ENCODE measurements around the gene COQ8A. TPM values are rescaled to one million over a fixed set of nuclear protein-coding genes. Genes with fewer than 3 reads are reported as not detected.

COQ8A gene
- polyA plus RNA-seq, 1 of the 3 experiments (the other 2 are of a cell fraction): 11.8 TPM

GRCh38 chr1:226964611-226965486 is 24.8 kb downstream of the COQ8A start:
- H3K27ac ChIP-seq (ENCODE audit: low read depth in 2 of 2, low read length in 1 of 2): no peak overlapping the region
- no peaks in the 10 kb centered on the region for H3K27me3 ChIP-seq (ENCODE audit: insufficient read depth)
- no peak overlapping the region for H3K4me2 ChIP-seq
- H3F3A ChIP-seq (replicated peaks; ENCODE audit: insufficient read depth): no peaks in the 10 kb centered on the region
- ChIA-PET CTCF (interaction anchor here (0.6 to 1.2 kb wide), 2 partner anchors 124 to 516 kb away, joined by 3 to 5 read pairs; no protein-coding TSS in a partner anchor), POLR2A (no interaction called here)
- H3K79me2 ChIP-seq (ENCODE audit: insufficient read depth): no peaks in the 10 kb centered on the region
- TF ChIP-seq FOSL2 (IDR thresholded peaks at IDR 0.05; ENCODE audit: borderline replicate concordance, low read depth): no peak
- no peak for TF ChIP-seq CHD2 (IDR thresholded peaks at IDR 0.05; ENCODE audit: low read length, partially characterized antibody)
- no peak for TF ChIP-seq NRF1 (IDR thresholded peaks at IDR 0.05; ENCODE audit: low read depth, low read length)
- H3K9me3 ChIP-seq: no peaks in the 10 kb centered on the region
- no peak overlapping the region for H2AFZ ChIP-seq (ENCODE audit: low read depth)
- no peaks in the 10 kb centered on the region for H3K4me1 ChIP-seq (ENCODE audit: control insufficient read depth in 1 of 2, insufficient read depth in 2 of 2, low read depth in 1 of 2, low read length in 1 of 2)
- no peaks in the 10 kb centered on the region for H4K20me1 ChIP-seq (ENCODE audit: insufficient read depth)
- H3K36me3 ChIP-seq (replicated peaks in 1 of 2; ENCODE audit: control insufficient read depth in 1 of 2, insufficient read depth in 2 of 2, low read length in 1 of 2): no peaks in the 10 kb centered on the region
- no peak for DNase-seq
- no peak overlapping the region for H3K4me3 ChIP-seq (ENCODE audit: low read depth in 2 of 2, low read length in 1 of 2)
- WGBS (ENCODE audit: low lambda C conversion rate): 94% methylated on average over 11 of the region's 29 CpGs
- H3K9me2 ChIP-seq: no peaks in the 10 kb centered on the region
- no peak overlapping the region for H3K9ac ChIP-seq

- POLR2A ChIA-PET: no interaction called here
- peaks cover 0 to 3% of the 10 kb centered on the region in 2 experiments for H3K36me3 ChIP-seq (replicated peaks in 1 of 2; ENCODE audit: control insufficient read depth in 1 of 2, insufficient read depth in 2 of 2, low read length in 1 of 2)
- no peak overlapping the region for H3K4me2 ChIP-seq
- no peak overlapping the region for H3K9ac ChIP-seq
- H3K79me2 ChIP-seq (ENCODE audit: insufficient read depth): no peaks in the 10 kb centered on the region
- no peaks in the 10 kb centered on the region for H3K4me1 ChIP-seq (ENCODE audit: control insufficient read depth in 1 of 2, insufficient read depth in 2 of 2, low read depth in 1 of 2, low read length in 1 of 2)
- H3K9me3 ChIP-seq: no peaks in the 10 kb centered on the region
- H4K20me1 ChIP-seq (ENCODE audit: insufficient read depth): no peaks in the 10 kb centered on the region
- TF ChIP-seq RCOR1 (IDR thresholded peaks at IDR 0.05; ENCODE audit: low read length) (no peak), MXI1 (IDR thresholded peaks at IDR 0.05; ENCODE audit: low read depth, low read length) (no peak), YY1 (IDR thresholded peaks at IDR 0.05; ENCODE audit: low read depth) (no peak), PBX3 (IDR thresholded peaks at IDR 0.05) (no peak), TEAD4 (IDR thresholded peaks at IDR 0.05; ENCODE audit: borderline replicate concordance, insufficient read depth) (no peak), RXRA (IDR thresholded peaks at IDR 0.05; ENCODE audit: borderline replicate concordance, low read depth) (no peak)
- no peak overlapping the region for H2AFZ ChIP-seq (ENCODE audit: low read depth)
- H3K27me3 ChIP-seq (ENCODE audit: insufficient read depth): no peaks in the 10 kb centered on the region
- H3F3A ChIP-seq (replicated peaks; ENCODE audit: insufficient read depth): no peaks in the 10 kb centered on the region
- CTCF ChIA-PET: interaction anchor here (0.6 to 1.2 kb wide), 3 partner anchors 125 to 515 kb away, joined by 3 to 5 read pairs (median 3); no protein-coding TSS in a partner anchor
- WGBS (ENCODE audit: low lambda C conversion rate): 83% methylated on average over 13 of the region's 23 CpGs
- no peak overlapping the region for H3K4me3 ChIP-seq (ENCODE audit: low read depth in 2 of 2, low read length in 1 of 2)
- H3K27ac ChIP-seq (ENCODE audit: low read depth in 2 of 2, low read length in 1 of 2): no peak overlapping the region
- no peaks in the 10 kb centered on the region for H3K9me2 ChIP-seq
- no peak for DNase-seq
These were observed 25.7 kb downstream of the COQ8A start for GRCh38 chr1:226965581-226966440.
